HG03378 (cell line): Measurements from ENCODE around the gene TH.

Experiments
- ATAC-seq: cut with Tn5 transposase; IDR thresholded peaks from one replicate; pipeline ENCODE4 v1.9.1; 2021; ENCODE audit warnings: mild to moderate bottlenecking, moderate library complexity; ENCODE audit not compliant: unreplicated experiment

TH gene

GRCh38 chr11:2115308-2115707, 56.3 kb downstream of the TH start:
- ATAC-seq, result no peak

- no peak for ATAC-seq
Observed at GRCh38 chr11:2114430-2115241, 57.0 kb downstream of the TH start.
